Mesenchymal stem cell (in vitro differentiated cells and primary cell): ENCODE measurements around the gene RFTN2.
"Not testable (repeated sequence)": the region's sequence is repeated elsewhere in the genome, so short reads cannot be mapped to it uniquely, and the experiment has no call there.

Source experiments
- DNase-seq: peaks from one replicate; pipeline ENCODE4 v3.0.0-alpha.2; 2013
- H2AFZ ChIP-seq: one replicate; pipeline ENCODE4 v1.6.1; 2013; ENCODE audit warnings: low read depth, mild to moderate bottlenecking, control low read depth, inconsistent platforms, low read length, moderate library complexity
- H2AK5ac ChIP-seq: 2 replicates; pipeline ENCODE4 v1.6.1; 2013; ENCODE audit warnings: low read length, moderate library complexity, mild to moderate bottlenecking, inconsistent platforms; ENCODE audit not compliant: severe bottlenecking
- H2BK120ac ChIP-seq: one replicate; pipeline ENCODE4 v1.6.1; 2013; ENCODE audit warnings: low read depth, mild to moderate bottlenecking, inconsistent platforms, low read length, moderate library complexity
- H2BK12ac ChIP-seq, 2 experiments: one replicate each; pipeline ENCODE4 v1.6.1; 2013; ENCODE audit warnings: inconsistent platforms in 2 of 2, low read length in 2 of 2, mild to moderate bottlenecking in 2 of 2, moderate library complexity in 2 of 2, control low read depth in 1 of 2
- H2BK15ac ChIP-seq: one replicate; pipeline ENCODE4 v1.6.1; 2013; ENCODE audit warnings: mild to moderate bottlenecking, low read depth, inconsistent platforms; ENCODE audit not compliant: poor library complexity, severe bottlenecking
- H2BK5ac ChIP-seq: 2 replicates; pipeline ENCODE4 v1.6.1; 2013; ENCODE audit warnings: low read depth, mild to moderate bottlenecking, low read length, control low read depth, inconsistent platforms; ENCODE audit not compliant: poor library complexity, severe bottlenecking
- H3K14ac ChIP-seq, 2 experiments: one replicate each; pipeline ENCODE4 v1.6.1; 2013; ENCODE audit warnings: inconsistent platforms in 2 of 2, low read length in 2 of 2, control low read depth in 1 of 2, mild to moderate bottlenecking in 1 of 2, moderate library complexity in 1 of 2
- H3K18ac ChIP-seq, 2 experiments: one replicate each; pipeline ENCODE4 v1.6.1; 2013; ENCODE audit warnings: inconsistent platforms in 2 of 2, low read length in 2 of 2, control low read depth in 1 of 2, low read depth in 1 of 2, mild to moderate bottlenecking in 1 of 2
- H3K23ac ChIP-seq, 2 experiments: one replicate each; pipeline ENCODE4 v1.6.1; 2013; ENCODE audit warnings: inconsistent platforms in 2 of 2, low read length in 2 of 2, mild to moderate bottlenecking in 2 of 2, moderate library complexity in 2 of 2, control low read depth in 1 of 2
- H3K27ac ChIP-seq: 2 replicates; pipeline ENCODE4 v1.5.1; 2013; ENCODE audit warnings: mild to moderate bottlenecking, moderate library complexity, low read length, control low read depth, inconsistent platforms; ENCODE audit not compliant: poor library complexity, severe bottlenecking
- H3K27me3 ChIP-seq, 2 experiments: 2 replicates each; pipeline versions ENCODE4 v1.6.1 to v1.7.0; 2013; ENCODE audit warnings: low read length in 2 of 2, mild to moderate bottlenecking in 2 of 2, moderate library complexity in 2 of 2, control low read depth in 1 of 2, inconsistent platforms in 1 of 2; ENCODE audit not compliant: control insufficient read depth in 1 of 2, insufficient read depth in 1 of 2
- H3K36me3 ChIP-seq, 2 experiments: 2 replicates each; pipeline versions ENCODE4 v1.6.1 to v1.7.0; 2013; ENCODE audit warnings: low read length in 2 of 2, control low read depth in 1 of 2, inconsistent platforms in 1 of 2, low read depth in 1 of 2, mild to moderate bottlenecking in 1 of 2; ENCODE audit not compliant: insufficient read depth in 2 of 2, control insufficient read depth in 1 of 2
- H3K4ac ChIP-seq, 2 experiments: one replicate each; pipeline ENCODE4 v1.6.1; 2013; ENCODE audit warnings: inconsistent platforms in 2 of 2, low read length in 2 of 2, mild to moderate bottlenecking in 2 of 2, moderate library complexity in 2 of 2, control low read depth in 1 of 2, low read depth in 1 of 2
- H3K4me1 ChIP-seq: 2 replicates; pipeline ENCODE4 v1.6.1; 2013; ENCODE audit warnings: low read depth, low read length, control low read depth; ENCODE audit not compliant: control insufficient read depth, insufficient read depth
- H3K4me2 ChIP-seq: 2 replicates; pipeline ENCODE4 v1.6.1; 2013; ENCODE audit warnings: low read length, mild to moderate bottlenecking, inconsistent platforms; ENCODE audit not compliant: poor library complexity, severe bottlenecking
- H3K4me3 ChIP-seq, 2 experiments: 2 replicates each; pipeline versions ENCODE4 v1.5.1 to v1.7.0; 2013; ENCODE audit warnings: low read length in 2 of 2, mild to moderate bottlenecking in 2 of 2, control low read depth in 1 of 2, low read depth in 1 of 2; ENCODE audit not compliant: insufficient read depth in 1 of 2
- H3K79me1 ChIP-seq: replicated peaks from 2 replicates; pipeline ENCODE4 v1.6.1; 2013; ENCODE audit warnings: mild to moderate bottlenecking, control low read depth, low read length, inconsistent platforms; ENCODE audit not compliant: poor library complexity, severe bottlenecking
- H3K9ac ChIP-seq: 2 replicates; pipeline ENCODE4 v1.7.0; 2013; ENCODE audit warnings: mild to moderate bottlenecking, low read length, moderate library complexity
- H3K9me3 ChIP-seq: 2 replicates; pipeline ENCODE4 v1.7.0; 2013; ENCODE audit warnings: mild to moderate bottlenecking, low read length; ENCODE audit not compliant: control insufficient read depth
- H4K8ac ChIP-seq: one replicate; pipeline ENCODE4 v1.6.1; 2013; ENCODE audit warnings: inconsistent platforms, mild to moderate bottlenecking, low read length, moderate library complexity
- H4K91ac ChIP-seq: one replicate; pipeline ENCODE4 v1.6.1; 2013; ENCODE audit warnings: mild to moderate bottlenecking, low read length, inconsistent platforms
- WGBS: methylation state at CpG from one replicate; pipeline ENCODE4 v1.1.7; 2013; ENCODE audit warnings: mixed read lengths; 5-methylcytosine and 5-hydroxymethylcytosine counted together

Gene RFTN2

GRCh38 chr2:197558393-197558792, 117.0 kb downstream of the RFTN2 start:
- H2AK5ac ChIP-seq, result no peak overlapping the region
- no peak overlapping the region for H3K18ac ChIP-seq
- H3K4me2 ChIP-seq, result no peak overlapping the region
- H3K4me1 ChIP-seq, result no peaks in the 10 kb centered on the region
- H3K27ac ChIP-seq, result no peak overlapping the region
- H3K27me3 ChIP-seq, result no peaks in the 10 kb centered on the region
- peaks cover 25 to 49% of the 10 kb centered on the region in 2 experiments for H3K36me3 ChIP-seq
- H3K9me3 ChIP-seq, result no peaks in the 10 kb centered on the region
- no peak overlapping the region for H2BK120ac ChIP-seq
- H2BK5ac ChIP-seq, result no peak overlapping the region
- 98% methylated on average over 3 of the region's 3 CpGs for WGBS
- no peak overlapping the region for H2BK12ac ChIP-seq
- H4K91ac ChIP-seq, result no peak overlapping the region
- H4K8ac ChIP-seq, result no peak overlapping the region
- H2BK15ac ChIP-seq, result no peak overlapping the region
- H3K9ac ChIP-seq, result no peak overlapping the region
- H3K23ac ChIP-seq, result no peak overlapping the region
- H2AFZ ChIP-seq, result no peak overlapping the region
- no peak for DNase-seq
- no peak overlapping the region for H3K4me3 ChIP-seq
- H3K79me1 ChIP-seq, result peaks cover 4% of the 10 kb centered on the region
- no peak overlapping the region for H3K4ac ChIP-seq
- no peak overlapping the region for H3K14ac ChIP-seq

- no peaks in the 10 kb centered on the region for H3K27me3 ChIP-seq
- no peak overlapping the region for H2BK5ac ChIP-seq
- H3K4me1 ChIP-seq, result no peaks in the 10 kb centered on the region
- no peak overlapping the region for H2BK12ac ChIP-seq
- H3K9me3 ChIP-seq, result no peaks in the 10 kb centered on the region
- H3K79me1 ChIP-seq, result peaks cover 2% of the 10 kb centered on the region
- no peak overlapping the region for H2AK5ac ChIP-seq
- H2BK15ac ChIP-seq, result no peak overlapping the region
- no peak overlapping the region for H2BK120ac ChIP-seq
- H4K8ac ChIP-seq, result no peak overlapping the region
- H2AFZ ChIP-seq, result no peak overlapping the region
- peaks cover 23 to 66% of the 10 kb centered on the region in 2 experiments for H3K36me3 ChIP-seq
- H3K27ac ChIP-seq, result no peak overlapping the region
- H3K4me3 ChIP-seq, result no peak overlapping the region
- H3K18ac ChIP-seq, result no peak overlapping the region
- H3K14ac ChIP-seq, result no peak overlapping the region
- no peak overlapping the region for H3K4me2 ChIP-seq
- DNase-seq, result peak; percentile 49
- H3K4ac ChIP-seq, result no peak overlapping the region
- WGBS, result 92% methylated on average over 1 of the region's 1 CpG
- H3K9ac ChIP-seq, result no peak overlapping the region
- no peak overlapping the region for H3K23ac ChIP-seq
- no peak overlapping the region for H4K91ac ChIP-seq
Measured at GRCh38 chr2:197556456-197556855, 118.9 kb downstream of the RFTN2 start.

- Histone ChIP-seq H3K79me1 (peaks cover 2% of the 10 kb centered on the region), H3K23ac (no peak overlapping the region), H2BK12ac (no peak overlapping the region), H4K8ac (no peak overlapping the region), H3K18ac (no peak overlapping the region), H3K36me3 (peaks cover 17 to 76% of the 10 kb centered on the region in 2 experiments), H2BK120ac (no peak overlapping the region), H2AFZ (no peak overlapping the region), H3K27ac (no peak overlapping the region), H3K4me3 (no peak overlapping the region), H4K91ac (no peak overlapping the region), H3K9ac (no peak overlapping the region), H2AK5ac (no peak overlapping the region), H2BK15ac (no peak overlapping the region), H2BK5ac (no peak overlapping the region), H3K4ac (no peak overlapping the region), H3K9me3 (no peaks in the 10 kb centered on the region), H3K4me1 (no peaks in the 10 kb centered on the region), H3K27me3 (no peaks in the 10 kb centered on the region), H3K14ac (no peak overlapping the region), H3K4me2 (no peak overlapping the region)
- no peak for DNase-seq
Measured at GRCh38 chr2:197555467-197555866, 119.9 kb downstream of the RFTN2 start.

- H2BK120ac ChIP-seq, H4K91ac ChIP-seq, H3K4me3 ChIP-seq, H2AFZ ChIP-seq, H4K8ac ChIP-seq, H3K4me2 ChIP-seq, H2AK5ac ChIP-seq, H2BK12ac ChIP-seq, H3K9me3 ChIP-seq, H2BK5ac ChIP-seq, DNase-seq, H3K27me3 ChIP-seq, H3K18ac ChIP-seq, H3K9ac ChIP-seq, H3K79me1 ChIP-seq, H3K14ac ChIP-seq, H3K4me1 ChIP-seq, H3K23ac ChIP-seq, H3K27ac ChIP-seq, H2BK15ac ChIP-seq, H3K4ac ChIP-seq: not testable (repeated sequence)
- H3K36me3 ChIP-seq, result peaks cover 15 to 83% of the 10 kb centered on the region in 2 experiments
- 100% methylated on average over 2 of the region's 2 CpGs for WGBS
Measured at GRCh38 chr2:197551260-197551659, 124.1 kb downstream of the RFTN2 start.
